Measurements from ENCODE around the gene FASTK.

DNA sequence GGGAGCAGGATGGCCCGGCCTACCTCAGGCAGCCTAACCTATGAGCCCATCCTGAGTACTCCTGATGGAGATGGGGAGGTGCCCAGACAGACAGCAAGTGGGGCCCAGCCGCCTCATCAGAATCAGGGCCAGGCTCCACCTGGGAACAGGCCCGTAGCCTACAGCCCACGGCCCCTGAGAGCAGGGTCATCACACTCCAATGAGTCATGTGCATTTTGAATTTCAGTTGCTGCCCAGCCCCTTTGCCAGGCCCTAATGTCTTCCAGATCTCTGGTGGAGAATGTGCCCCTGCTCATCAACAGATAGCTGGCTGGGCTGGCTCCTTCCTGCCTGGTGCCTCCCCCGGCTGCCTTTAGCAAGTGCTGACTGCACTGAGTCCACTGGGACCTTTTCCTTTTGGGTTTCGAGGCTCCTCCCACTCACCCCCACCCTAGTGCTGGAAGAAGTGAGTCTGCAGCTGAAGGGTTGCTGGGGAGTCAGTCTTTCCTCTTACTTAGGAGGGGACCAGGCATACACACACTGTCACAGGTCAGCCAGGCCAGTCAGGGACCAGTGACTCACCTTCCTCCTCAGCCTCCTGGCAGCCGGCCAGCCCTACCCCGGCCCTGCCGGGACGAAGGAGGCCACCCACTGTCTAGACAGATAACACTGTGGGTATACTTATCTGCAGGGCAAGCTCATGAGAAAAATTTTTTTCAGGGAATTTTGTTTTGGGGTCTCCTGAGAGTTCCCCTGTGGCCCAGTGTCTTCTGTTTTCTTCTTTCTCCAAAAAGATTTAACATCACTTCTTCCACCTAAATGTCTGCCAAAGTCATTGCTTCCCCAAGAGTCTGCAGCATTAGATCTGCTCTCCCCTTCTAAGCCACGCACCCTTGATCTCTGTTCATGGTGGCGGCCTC lies 41.4 kb downstream of the FASTK start:
- TF ChIP-seq CTCF (IDR thresholded peaks at IDR 0.05) (no peak), EZH2phosphoT487 (IDR thresholded peaks at IDR 0.05) (no peak), EZH2 (IDR thresholded peaks at IDR 0.05) (no peak)
